ENCODE data around the gene MIAT. TPM values are rescaled to one million over a fixed set of nuclear protein-coding genes. Genes with fewer than 3 reads are reported as not detected.
"Not testable (repeated sequence)": the region's sequence is repeated elsewhere in the genome, so short reads cannot be mapped to it uniquely, and the experiment has no call there.

Gene MIAT
- total RNA-seq, 1 donor from 2014 or later = 0.12 TPM

- no peak for DNase-seq (ENCODE audit: low read depth)
- TF ChIP-seq CTCF (conservative IDR thresholded peaks at IDR 0.05; ENCODE audit: low read depth, low read length) = no peak
- H3K4me3 ChIP-seq (ENCODE audit: low read depth, low read length) = no peak overlapping the region
These were observed 34.0 kb downstream of the MIAT start for GRCh38 chr22:26691377-26691716.

GRCh38 chr22:26692215-26692614, 34.8 kb downstream of the MIAT start:
- no peak overlapping the region for H3K4me3 ChIP-seq (ENCODE audit: low read depth, low read length)
- no peak for DNase-seq (ENCODE audit: low read depth)
- TF ChIP-seq CTCF (conservative IDR thresholded peaks at IDR 0.05; ENCODE audit: low read depth, low read length) = no peak

- TF ChIP-seq CTCF (conservative IDR thresholded peaks at IDR 0.05; ENCODE audit: low read depth, low read length) = no peak
- DNase-seq (ENCODE audit: low read depth) = no peak
These were observed 39.8 kb downstream of the MIAT start for GRCh38 chr22:26697151-26697550.

GRCh38 chr22:26700462-26700861, 43.1 kb downstream of the MIAT start:
- no peak for DNase-seq (ENCODE audit: low read depth)
- no peak overlapping the region for H3K4me3 ChIP-seq (ENCODE audit: low read depth, low read length)
- TF ChIP-seq CTCF (conservative IDR thresholded peaks at IDR 0.05; ENCODE audit: low read depth, low read length) = no peak

More at GRCh38 chr22:26697151-26697550, 39.8 kb downstream of the MIAT start:
- no peak overlapping the region for H3K4me3 ChIP-seq (ENCODE audit: low read depth, low read length)

GRCh38 chr22:26700886-26701285, 43.5 kb downstream of the MIAT start:
- TF ChIP-seq CTCF (conservative IDR thresholded peaks at IDR 0.05; ENCODE audit: low read depth, low read length) = no peak
- no peak overlapping the region for H3K4me3 ChIP-seq (ENCODE audit: low read depth, low read length)
- DNase-seq (ENCODE audit: low read depth) = no peak

- no peak overlapping the region for H3K4me3 ChIP-seq (ENCODE audit: low read depth, low read length)
- TF ChIP-seq CTCF (conservative IDR thresholded peaks at IDR 0.05; ENCODE audit: low read depth, low read length) = no peak
- no peak for DNase-seq (ENCODE audit: low read depth)
These were observed 43.9 kb downstream of the MIAT start for GRCh38 chr22:26701323-26701722.

- TF ChIP-seq CTCF (conservative IDR thresholded peaks at IDR 0.05; ENCODE audit: low read depth, low read length) = no peak
- DNase-seq (ENCODE audit: low read depth) = no peak
- no peak overlapping the region for H3K4me3 ChIP-seq (ENCODE audit: low read depth, low read length)
These were observed 45.8 kb downstream of the MIAT start for GRCh38 chr22:26702906-26703830.

- not testable (repeated sequence) for H3K4me3 ChIP-seq (ENCODE audit: low read depth, low read length); DNase-seq (ENCODE audit: low read depth)
These were observed 48.0 kb downstream of the MIAT start for GRCh38 chr22:26705379-26705778.

Data from epithelial cell of proximal tubule (primary cell).